Activated naive CD4-positive, alpha-beta T cell treated with anti-CD3 and anti-CD28 coated beads, Interleukin-2, amount 50 U/mL, for 72 hours (primary cell): ENCODE data around the gene CEBPA. TPM values are rescaled to one million over a fixed set of nuclear protein-coding genes. Genes with fewer than 3 reads are reported as not detected.
A peak's percentile ranks its signal among the peaks of the same experiment; 100 is the strongest.

ENCODE experiments used
- ATAC-seq, 2 donors: fragments of 150-1000 bp; cut with Tn5 transposase; 2 replicates each; pipeline ENCODE4 v1.10.0; 2021; ENCODE audit warnings: mild to moderate bottlenecking in 2 of 2, moderate library complexity in 2 of 2
- DNase-seq, 2 donors: peaks; one replicate each; pipeline ENCODE4 v3.0.0; 2021 to 2022; ENCODE audit warnings: low spot score in 2 of 2
- H3K27ac Mint-ChIP-seq, 2 donors: one replicate each; pipeline ENCODE4 v1.8.0; 2022; ENCODE audit warnings: mild to moderate bottlenecking in 2 of 2, mixed read lengths in 2 of 2
- H3K36me3 Mint-ChIP-seq, 2 donors: one replicate each; pipeline ENCODE4 v1.8.0; 2022; ENCODE audit warnings: mixed read lengths in 2 of 2
- H3K9me3 Mint-ChIP-seq, 2 donors: one replicate each; pipeline ENCODE4 v1.8.0; 2022; ENCODE audit warnings: mixed read lengths in 2 of 2
- total RNA-seq, 2 donors: library from RNA; stranded (reverse); gene quantifications; one replicate each; pipeline ENCODE4 v1.2.3, GENCODE V29; 2022

CEBPA gene
- total RNA-seq = under 1 TPM in 1 of 2 donors, not detected in 1; 0.49 TPM

GRCh38 chr19:33302175-33302973 is at the start of gene CEBPA:
Gene CEBPA, minus strand, starts transcription at chr19:33302534. Its CDS starts 120 bp downstream, at chr19:33302414.
- H3K9me3 Mint-ChIP-seq = no peaks in the 10 kb centered on the region
- no peak within 1 kb of the TSS for H3K27ac Mint-ChIP-seq
- DNase-seq (peak; percentile 42 to 65), ATAC-seq (peak; percentile 67 to 93)
- no peaks in the 10 kb centered on the region for H3K36me3 Mint-ChIP-seq

GRCh38 chr19:33350538-33351309 is 48.4 kb upstream of the CEBPA start:
- ATAC-seq (no peak), DNase-seq (no peak)
- H3K27ac Mint-ChIP-seq = no peak overlapping the region
- H3K36me3 Mint-ChIP-seq = no peaks in the 10 kb centered on the region
- H3K9me3 Mint-ChIP-seq = peaks cover under 1 to 1% of the 10 kb centered on the region in 2 donors

DNA sequence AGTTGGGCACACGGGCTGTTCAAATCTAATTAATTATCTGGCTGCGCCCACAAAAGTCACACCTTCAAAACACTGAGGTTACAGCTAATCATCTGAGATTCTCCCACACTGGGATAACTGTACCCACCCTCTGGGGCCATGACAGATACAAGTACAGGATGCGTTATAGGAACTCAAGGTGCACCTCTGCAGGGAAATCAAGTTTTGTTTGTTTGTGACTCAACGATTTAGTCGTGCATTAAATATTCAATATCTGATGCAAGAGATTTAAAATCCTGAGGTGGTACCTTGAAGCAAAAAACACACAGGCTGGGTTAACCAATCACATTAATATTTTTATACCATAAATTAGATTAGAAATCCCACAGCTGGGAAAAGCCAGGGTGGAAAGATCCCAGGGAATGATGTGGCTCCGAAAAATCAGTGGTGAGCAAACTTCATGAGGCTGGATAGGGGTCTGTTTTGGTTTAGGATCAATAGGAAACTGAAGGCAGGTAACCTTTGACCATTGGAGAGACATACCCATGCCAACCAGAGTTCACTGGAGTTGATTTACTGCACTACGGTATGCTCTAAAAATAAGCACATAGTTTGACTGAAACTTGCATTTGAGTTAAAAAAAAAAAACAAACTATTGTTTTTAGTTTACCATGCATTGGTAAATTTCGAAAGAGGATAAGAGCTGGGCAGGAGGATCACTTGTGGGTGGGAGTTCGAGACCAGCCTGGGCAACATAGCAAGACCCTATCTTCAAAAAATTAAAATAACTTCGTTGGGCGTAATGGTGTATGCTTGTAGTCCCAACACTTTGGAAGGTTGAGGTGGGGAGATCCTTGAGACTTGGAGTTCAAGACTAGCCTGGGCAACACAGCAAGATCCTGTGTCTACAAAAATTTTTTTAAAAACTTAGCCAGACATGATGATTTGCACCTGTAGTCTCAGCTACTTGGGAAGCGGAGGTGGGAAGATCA is 47.3 kb upstream of the CEBPA start:
- H3K9me3 Mint-ChIP-seq = no peaks in the 10 kb centered on the region
- DNase-seq (no peak), ATAC-seq (no peak)
- no peaks in the 10 kb centered on the region for H3K36me3 Mint-ChIP-seq
- H3K27ac Mint-ChIP-seq = no peak overlapping the region

GRCh38 chr19:33348301-33349010 is 46.1 kb upstream of the CEBPA start:
- no peak for DNase-seq
- Mint-ChIP-seq H3K36me3 (no peaks in the 10 kb centered on the region), H3K9me3 (no peaks in the 10 kb centered on the region), H3K27ac (no peak overlapping the region)
- no peak for ATAC-seq

GRCh38 chr19:33347300-33347699 is 45.0 kb upstream of the CEBPA start:
- Mint-ChIP-seq H3K36me3 (no peaks in the 10 kb centered on the region), H3K9me3 (no peaks in the 10 kb centered on the region), H3K27ac (no peak overlapping the region)
- ATAC-seq (no peak), DNase-seq (no peak)

DNA sequence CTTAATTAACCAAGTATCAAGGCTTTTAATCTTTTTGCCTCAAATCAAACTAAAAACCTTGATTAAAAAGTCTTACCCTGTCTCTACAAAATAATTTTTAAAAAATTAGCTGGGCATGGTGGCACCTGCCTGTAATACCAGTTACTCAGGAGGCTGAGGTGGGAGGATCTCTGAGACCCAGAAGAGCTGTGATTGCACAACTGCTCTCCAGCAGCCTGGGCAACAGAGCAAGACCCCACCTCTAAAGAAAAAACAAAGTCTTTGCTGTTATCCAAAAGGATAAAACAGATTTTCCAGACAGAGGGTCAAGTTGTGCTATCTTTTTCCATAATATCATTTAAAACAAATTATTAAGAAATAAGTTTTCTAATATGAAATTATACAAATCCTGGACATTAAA is 44.3 kb upstream of the CEBPA start:
- Mint-ChIP-seq H3K9me3 (no peaks in the 10 kb centered on the region), H3K36me3 (no peaks in the 10 kb centered on the region), H3K27ac (no peak overlapping the region)
- DNase-seq (no peak), ATAC-seq (no peak)

- no peaks in the 10 kb centered on the region for H3K9me3 Mint-ChIP-seq
- no peak overlapping the region for H3K27ac Mint-ChIP-seq
- no peaks in the 10 kb centered on the region for H3K36me3 Mint-ChIP-seq
- no peak for DNase-seq
- ATAC-seq = no peak
Measured at GRCh38 chr19:33345163-33345562, 42.8 kb upstream of the CEBPA start.

DNA sequence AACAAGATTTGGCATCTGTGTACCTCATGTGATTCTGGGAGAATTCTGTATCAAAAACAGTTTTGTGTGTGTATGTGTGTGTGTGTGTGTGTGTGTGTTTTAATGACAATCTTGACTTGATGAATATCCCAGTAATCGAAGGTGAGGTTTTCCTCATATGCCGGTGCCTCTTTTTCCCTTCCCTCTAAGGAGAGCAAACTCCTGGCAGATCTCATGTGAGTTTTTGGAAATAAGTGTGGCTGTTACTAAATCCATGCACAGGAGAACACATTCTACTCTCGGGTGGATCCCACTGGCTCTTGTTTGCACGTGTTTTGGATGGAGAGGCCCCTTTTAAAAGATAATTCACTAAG is 42.2 kb upstream of the CEBPA start:
- H3K27ac Mint-ChIP-seq = no peak overlapping the region
- ATAC-seq (no peak), DNase-seq (no peak)
- H3K36me3 Mint-ChIP-seq = no peaks in the 10 kb centered on the region
- no peaks in the 10 kb centered on the region for H3K9me3 Mint-ChIP-seq

DNA sequence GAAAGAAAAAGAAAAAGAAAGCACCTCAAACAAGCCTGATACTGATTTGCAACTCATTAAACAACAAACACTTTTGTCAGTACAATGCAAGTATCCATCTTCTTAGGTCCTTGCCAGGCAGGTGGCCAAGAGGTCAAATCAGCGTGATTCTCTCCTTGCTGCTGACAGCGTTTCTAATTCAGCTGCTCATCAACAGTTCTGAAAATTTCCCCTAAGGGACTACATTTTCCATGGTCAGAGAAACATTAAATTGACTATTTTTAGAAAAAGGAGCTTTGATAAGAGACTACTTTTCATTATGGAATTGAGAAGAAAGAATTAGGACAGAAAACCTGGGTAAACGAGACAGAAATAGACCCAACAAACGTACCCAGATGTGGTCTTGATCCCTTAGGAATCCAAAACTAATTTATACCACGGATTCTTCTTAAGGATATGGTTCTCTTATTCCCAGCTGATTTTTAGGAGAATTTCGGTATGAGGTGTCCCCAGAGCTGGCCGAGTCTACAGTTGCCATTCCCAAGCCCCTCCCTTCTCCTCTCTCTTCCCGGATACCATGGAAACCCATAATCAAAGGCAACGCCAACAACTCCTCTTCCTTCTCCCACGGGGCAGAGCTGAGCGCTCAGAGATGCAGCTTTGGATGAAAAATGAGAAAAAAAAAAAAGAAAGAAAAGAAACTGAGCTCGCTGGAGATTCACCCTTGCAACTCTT is 41.7 kb upstream of the CEBPA start:
- ATAC-seq = no peak
- DNase-seq = no peak
- Mint-ChIP-seq H3K9me3 (no peaks in the 10 kb centered on the region), H3K36me3 (no peaks in the 10 kb centered on the region), H3K27ac (no peak overlapping the region)

- DNase-seq = no peak
- Mint-ChIP-seq H3K27ac (no peak overlapping the region), H3K9me3 (no peaks in the 10 kb centered on the region), H3K36me3 (no peaks in the 10 kb centered on the region)
- ATAC-seq = no peak
Measured at GRCh38 chr19:33343301-33343700, 41.0 kb upstream of the CEBPA start.

GRCh38 chr19:33340991-33341390 is 38.7 kb upstream of the CEBPA start:
- Mint-ChIP-seq H3K36me3 (no peaks in the 10 kb centered on the region), H3K9me3 (no peaks in the 10 kb centered on the region), H3K27ac (no peak overlapping the region)
- DNase-seq = no peak
- ATAC-seq = no peak

DNA sequence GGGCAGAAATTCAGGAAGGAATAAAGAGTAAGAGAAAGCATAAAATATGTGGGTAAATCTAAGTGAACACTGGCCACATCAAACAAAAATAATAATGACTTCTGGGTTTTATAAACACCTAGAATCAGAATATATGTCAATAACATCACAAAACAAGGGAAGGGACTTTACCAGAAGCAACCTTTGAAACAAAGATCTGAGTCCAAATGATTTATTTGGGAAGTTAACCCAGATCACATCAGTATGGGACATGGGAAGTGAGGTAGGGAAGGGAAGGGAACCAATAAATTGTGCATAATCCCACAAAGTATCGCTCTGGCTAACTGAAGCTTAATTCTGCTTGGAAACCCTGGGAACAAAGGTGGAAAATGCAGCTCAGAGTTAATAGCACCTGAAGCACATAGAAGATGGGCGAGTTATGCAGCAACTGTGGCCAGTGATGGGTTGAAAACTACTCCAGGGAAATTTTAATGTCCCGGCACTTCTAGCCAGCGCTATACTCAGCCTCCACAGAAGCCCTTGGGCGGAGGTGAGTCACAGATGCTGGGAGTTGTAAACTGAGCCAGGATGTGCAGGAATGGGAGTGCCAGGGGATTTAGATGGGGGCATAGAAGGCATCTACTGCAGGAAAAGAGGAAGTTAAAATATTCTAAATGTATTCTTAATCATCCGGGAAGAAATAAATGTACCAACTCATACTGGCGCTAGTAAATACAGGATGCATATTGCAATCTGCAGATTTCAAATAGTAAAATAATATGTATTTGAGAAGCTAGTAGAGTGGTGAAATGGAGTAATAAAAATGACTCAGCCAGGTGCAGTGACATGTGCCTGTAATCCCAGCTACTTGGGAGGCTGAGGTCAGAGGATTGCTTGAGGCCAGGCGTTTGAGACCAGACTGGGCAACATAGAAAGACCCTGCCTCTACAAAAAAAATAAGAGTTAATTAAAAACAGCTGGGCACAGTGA is 37.0 kb upstream of the CEBPA start:
- no peaks in the 10 kb centered on the region for H3K9me3 Mint-ChIP-seq
- no peak for ATAC-seq

DNA sequence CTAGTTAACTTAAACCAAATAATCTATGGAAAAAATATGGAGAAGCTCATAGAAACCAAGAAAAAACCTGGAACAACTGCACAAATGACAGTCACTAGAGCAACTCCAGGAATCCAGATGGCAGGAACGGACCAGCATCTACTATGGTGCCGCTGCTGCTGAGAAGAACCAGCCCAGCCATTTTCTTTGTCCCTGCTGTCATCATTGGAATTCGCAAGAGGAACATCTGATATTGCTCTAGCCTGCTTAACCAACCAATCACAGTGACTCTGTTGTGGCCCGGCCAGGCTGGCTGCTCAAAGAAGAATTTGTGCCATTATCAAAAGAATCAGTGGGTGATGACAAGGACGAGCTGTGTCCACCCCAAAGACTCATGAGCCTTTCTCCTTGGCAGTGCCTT is 33.1 kb upstream of the CEBPA start:
- Mint-ChIP-seq H3K36me3 (no peaks in the 10 kb centered on the region), H3K9me3 (no peaks in the 10 kb centered on the region), H3K27ac (no peak overlapping the region)
- DNase-seq (no peak), ATAC-seq (no peak)

More for the DNA sequence above, 37.0 kb upstream of the CEBPA start:
- no peak for DNase-seq
- Mint-ChIP-seq H3K27ac (no peak overlapping the region), H3K36me3 (no peaks in the 10 kb centered on the region)

DNA sequence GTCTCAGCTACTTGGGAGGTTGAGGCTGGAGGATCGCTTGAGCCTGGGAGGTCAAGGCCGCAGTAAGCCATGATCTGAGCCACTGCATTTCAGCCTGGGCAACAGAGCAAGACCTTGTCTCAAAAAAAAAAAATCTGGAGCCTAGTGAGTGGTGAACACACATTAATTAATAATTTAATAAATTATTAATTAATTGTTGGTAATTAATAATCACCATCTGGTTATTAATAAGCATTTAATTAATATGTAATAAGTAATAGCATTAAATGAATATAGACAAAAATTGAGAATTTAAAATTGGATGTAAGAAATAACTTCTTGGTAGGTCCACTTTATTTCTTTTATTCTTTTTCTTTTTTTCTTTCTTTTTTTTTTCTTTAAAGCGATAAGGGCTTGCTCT is 31.9 kb upstream of the CEBPA start:
- no peak for ATAC-seq
- Mint-ChIP-seq H3K36me3 (no peaks in the 10 kb centered on the region), H3K9me3 (no peaks in the 10 kb centered on the region), H3K27ac (no peak overlapping the region)
- no peak for DNase-seq

GRCh38 chr19:33333642-33334041 is 31.3 kb upstream of the CEBPA start:
- H3K27ac Mint-ChIP-seq = no peak overlapping the region
- H3K9me3 Mint-ChIP-seq = no peaks in the 10 kb centered on the region
- H3K36me3 Mint-ChIP-seq = no peaks in the 10 kb centered on the region
- no peak for DNase-seq
- no peak for ATAC-seq
